Effector CD8-positive, alpha-beta T cell (primary cell): ENCODE data around the gene GCHFR.

ENCODE experiments used
- DNase-seq: peaks from one replicate; lab custom pipeline; 2025; lab: John Stamatoyannopoulos, UW

GCHFR gene

DNA sequence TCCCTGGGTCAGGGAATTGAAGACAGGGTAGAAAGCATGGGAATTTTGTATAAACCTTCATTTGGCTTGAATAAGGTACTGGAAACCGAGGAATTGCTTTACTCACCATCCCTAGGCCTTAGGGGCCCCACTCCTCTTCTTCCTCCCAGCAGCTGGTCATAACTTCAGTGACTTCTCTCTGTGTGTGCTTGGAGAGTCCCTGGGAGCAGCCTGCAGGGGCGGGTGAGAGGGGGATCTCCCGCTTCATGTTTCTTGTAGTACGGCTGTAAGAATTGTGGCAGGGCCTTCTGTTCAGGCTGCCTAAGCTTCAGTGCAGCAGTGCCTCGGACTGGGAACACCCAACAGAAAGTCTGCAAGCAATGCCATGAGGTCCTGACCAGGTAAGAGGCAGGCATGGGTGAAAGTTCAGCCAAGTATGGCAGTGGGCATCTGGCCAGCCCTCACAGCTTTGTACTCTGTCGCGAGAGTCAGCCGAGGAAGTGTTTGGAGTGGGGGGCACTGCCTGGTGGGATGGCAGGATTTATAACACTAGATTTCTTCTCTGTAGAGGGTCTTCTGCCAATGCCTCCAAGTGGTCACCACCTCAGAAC is 45.1 kb downstream of the GCHFR start:
- DNase-seq: no peak

DNA sequence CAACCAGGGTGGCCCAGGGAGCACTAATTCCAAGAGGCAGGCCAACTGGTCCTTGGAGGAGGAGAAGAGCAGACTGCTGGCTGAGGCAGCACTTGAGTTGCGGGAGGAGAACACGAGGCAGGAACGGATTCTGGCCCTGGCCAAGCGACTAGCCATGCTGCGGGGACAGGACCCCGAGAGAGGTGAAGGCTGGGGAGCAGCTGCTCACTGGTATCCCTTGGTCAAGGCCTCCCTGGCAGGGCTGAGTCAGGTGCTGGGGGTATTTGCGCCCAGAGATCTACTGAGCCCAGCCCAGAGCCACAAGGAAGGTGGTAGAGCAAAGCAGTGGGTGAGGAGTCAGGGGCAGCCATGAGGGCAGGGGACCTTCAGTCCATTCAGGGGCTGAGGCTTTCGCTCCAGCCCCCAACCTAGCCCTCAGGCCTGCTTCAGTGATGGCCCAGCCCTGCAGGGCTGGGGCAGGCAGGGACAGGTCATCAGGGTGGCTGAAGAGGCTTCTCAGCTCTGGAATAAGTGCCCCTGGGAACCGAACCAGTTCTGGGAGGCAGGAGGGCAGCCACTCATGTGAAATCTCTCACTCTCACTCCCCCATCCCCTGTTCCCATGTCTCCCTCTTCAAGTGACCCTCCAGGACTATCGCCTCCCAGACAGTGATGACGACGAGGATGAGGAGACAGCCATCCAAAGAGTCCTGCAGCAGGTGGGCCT is 49.0 kb downstream of the GCHFR start:
- DNase-seq: no peak

DNA sequence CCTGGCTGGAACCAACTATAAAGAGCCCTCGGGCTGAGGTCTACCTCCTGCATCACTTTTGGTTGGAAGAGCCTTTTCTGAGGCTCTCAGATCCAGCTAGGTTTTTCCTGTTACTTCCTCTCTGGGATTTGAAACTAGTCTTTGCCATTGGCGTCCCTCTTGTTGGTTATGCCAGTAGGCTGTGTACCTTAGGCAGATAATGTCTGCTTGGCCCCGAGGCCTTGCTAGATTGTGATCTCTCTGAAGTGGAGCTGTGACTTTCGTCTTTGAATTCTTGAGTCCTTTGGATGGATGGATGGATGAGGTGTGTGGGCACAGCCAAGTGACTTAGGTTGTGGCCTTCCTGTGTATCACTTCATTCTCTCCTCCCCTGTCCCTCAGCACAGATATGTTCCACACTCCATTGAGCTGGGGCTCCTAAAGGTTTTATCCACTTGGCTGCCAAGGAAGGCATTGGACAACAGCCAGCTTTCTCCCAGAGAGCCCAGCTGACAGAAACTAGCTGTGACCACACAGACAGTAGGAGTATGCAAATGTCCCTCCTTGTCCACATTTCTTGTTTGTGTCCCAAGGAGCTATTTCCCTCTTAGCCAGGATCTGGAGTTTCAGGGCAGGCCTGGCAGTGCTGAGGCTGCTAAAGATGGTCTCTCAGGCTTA is 51.3 kb downstream of the GCHFR start:
- DNase-seq: no peak
